CD4-positive, alpha-beta T cell treated with Interleukin-2 at 100 ng/mL for 4 hours (primary cell): Measurements from ENCODE around the gene CLIP3.
"Not testable (repeated sequence)": the region's sequence is repeated elsewhere in the genome, so short reads cannot be mapped to it uniquely, and the experiment has no call there.

Source experiments
- DNase-seq: peaks from one replicate; pipeline ENCODE4 v3.0.0-alpha.2; 2020; ENCODE audit warnings: low spot score

CLIP3 gene, protein sequence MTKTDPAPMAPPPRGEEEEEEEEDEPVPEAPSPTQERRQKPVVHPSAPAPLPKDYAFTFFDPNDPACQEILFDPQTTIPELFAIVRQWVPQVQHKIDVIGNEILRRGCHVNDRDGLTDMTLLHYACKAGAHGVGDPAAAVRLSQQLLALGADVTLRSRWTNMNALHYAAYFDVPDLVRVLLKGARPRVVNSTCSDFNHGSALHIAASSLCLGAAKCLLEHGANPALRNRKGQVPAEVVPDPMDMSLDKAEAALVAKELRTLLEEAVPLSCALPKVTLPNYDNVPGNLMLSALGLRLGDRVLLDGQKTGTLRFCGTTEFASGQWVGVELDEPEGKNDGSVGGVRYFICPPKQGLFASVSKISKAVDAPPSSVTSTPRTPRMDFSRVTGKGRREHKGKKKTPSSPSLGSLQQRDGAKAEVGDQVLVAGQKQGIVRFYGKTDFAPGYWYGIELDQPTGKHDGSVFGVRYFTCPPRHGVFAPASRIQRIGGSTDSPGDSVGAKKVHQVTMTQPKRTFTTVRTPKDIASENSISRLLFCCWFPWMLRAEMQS

GRCh38 chr19:36032251-36033104 is at the start of gene CLIP3:
TSS of gene CLIP3 (minus strand) at chr19:36032873. CDS start at chr19:36032357, 516 bp downstream.
- peak; percentile 8 for DNase-seq

GRCh38 chr19:36081894-36082293 is 49.2 kb upstream of the CLIP3 start:
- DNase-seq: no peak

DNA sequence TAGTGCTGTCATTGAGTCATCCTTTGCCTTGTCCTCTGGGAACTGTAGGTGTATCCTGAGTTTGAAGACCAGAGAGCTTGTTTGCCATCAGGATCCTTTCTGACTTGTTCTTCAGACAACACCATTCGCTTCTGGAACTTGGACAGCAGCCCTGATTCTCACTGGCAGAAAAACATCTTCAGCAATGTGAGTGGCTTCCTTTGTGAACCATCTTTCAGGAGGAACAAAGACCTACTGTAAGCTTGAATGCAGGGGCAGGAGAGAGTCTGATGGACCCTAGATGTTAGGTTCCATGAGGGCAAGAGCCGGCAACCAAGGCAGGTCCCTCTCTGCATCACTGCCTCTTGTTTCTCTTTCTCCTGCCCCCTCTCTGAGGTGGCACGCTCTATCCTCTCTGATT is 48.7 kb upstream of the CLIP3 start:
- no peak for DNase-seq

- DNase-seq: no peak
Observed at GRCh38 chr19:36079389-36079945, 46.8 kb upstream of the CLIP3 start.

GRCh38 chr19:36073121-36073876 is 40.6 kb upstream of the CLIP3 start:
- DNase-seq: no peak

GRCh38 chr19:36072081-36072480 is 39.4 kb upstream of the CLIP3 start:
- no peak for DNase-seq

- not testable (repeated sequence) for DNase-seq
Observed at GRCh38 chr19:36068810-36069499, 36.3 kb upstream of the CLIP3 start.

DNA sequence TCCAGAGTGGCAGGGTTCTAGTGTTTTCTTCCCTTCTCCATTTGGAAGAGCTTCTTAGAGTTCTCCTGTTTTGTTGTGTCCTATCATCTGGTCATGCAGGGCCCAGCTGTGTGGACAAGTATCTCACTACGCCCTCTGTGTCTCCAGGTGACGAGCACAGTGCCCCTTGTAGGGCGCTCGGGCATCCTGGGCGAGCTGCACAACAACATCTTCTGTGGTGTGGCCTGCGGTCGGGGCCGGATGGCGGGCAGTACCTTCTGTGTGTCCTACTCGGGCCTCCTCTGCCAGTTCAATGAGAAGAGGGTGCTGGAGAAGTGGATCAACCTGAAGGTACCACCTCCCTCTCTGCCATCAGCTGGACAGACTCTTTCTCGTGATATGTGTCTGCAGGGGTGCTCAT is 35.0 kb upstream of the CLIP3 start:
- DNase-seq: no peak

GRCh38 chr19:36064826-36065225 is 32.2 kb upstream of the CLIP3 start:
- no peak for DNase-seq

DNA sequence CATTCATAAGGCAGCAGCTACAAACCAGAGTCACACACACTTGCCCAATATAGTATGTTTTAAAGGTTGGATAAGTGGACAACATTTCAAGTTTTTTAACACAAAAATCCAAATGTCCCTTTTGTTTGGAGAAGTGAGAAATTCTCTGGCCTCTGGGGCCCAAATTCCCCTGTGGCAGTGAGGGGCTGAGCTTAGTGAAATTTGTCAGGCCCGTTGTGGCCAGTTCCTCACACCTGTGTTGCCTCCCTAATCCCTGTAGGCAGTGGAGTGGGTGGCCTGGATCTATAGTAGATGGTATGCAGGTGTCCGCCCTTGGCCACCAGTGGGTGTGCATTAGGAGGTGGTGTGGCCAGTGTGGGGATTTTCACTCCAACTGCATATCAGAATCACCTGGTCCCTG is 28.7 kb upstream of the CLIP3 start:
- no peak for DNase-seq

GRCh38 chr19:36060430-36060829 is 27.8 kb upstream of the CLIP3 start:
- DNase-seq: no peak

- DNase-seq: no peak
Observed at GRCh38 chr19:36059180-36059910, 26.7 kb upstream of the CLIP3 start.

DNA sequence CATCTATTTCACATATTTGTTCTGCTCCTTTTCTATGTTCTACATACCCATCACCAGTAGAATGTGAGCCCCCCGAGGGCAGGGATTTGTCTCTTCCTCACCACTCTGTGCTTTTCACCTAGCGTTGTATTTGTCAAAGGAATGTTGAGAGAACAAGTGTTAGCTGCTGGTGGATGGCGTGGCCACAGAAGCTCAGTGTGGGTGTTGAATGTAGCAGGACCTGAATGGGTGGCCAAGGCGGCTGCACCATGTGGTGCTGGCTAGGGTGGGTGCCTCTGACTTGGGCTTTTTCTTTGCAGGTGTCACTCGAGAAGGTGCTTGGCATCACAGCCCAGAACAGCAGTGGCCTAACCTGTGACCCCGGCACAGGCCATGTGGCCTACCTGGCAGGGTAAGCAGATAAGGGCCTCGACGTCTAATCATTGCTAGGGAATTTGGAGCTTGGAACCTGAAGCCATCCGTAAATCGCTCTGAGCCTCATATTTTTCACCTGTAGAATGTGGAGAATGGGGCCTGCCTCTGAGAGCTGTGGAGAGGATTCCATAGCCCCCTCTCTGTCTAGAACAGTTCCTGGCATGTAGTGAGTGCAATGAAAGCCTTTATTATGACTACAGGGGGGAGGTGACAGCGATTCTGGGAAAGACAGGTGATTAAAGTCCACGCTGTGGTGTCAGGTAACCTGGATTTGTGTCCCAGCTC is 26.0 kb upstream of the CLIP3 start:
- DNase-seq: no peak

DNA sequence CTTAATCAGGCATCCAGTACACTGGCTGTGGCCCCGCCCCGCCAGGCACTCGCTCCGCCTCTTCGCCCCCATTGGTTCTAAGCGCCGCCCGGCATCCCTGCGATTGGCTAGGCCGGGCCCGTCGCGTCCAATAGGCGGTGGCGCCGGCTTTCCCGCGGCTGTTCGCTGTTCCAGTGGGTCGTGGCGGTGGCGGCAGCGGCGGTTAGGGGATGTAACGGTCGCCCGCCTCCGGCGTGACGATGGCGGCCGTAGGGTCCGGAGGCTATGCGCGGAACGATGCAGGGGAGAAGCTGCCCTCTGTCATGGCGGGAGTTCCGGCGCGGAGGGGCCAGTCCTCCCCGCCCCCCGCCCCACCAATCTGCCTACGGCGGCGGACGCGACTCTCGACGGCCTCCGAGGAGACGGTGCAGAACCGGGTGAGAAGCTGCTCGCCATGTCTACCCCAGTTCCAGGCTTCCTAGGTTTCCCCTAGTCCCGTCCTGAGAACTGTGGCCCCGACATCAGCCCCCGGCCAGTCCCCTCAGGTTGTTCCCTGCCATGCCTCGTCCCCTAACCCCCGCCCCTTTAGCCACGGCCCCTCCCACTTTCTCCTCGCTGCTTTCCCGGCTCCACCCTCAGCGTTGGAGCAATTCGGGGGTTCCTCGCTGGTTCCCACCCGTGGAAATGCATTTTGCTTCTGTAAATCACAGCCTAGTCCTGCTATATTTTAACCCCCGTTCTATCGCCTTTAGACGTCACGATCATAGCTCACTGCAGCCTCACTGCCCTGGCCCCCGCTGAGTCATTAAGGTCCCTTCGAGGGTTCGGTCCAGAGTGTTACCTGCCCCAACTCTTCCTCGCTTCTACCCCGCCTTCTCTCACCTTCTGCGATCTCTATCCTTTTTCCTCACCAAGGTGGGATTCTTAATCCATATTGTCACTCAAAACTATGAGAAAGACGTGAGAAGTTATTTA is 22.3 kb upstream of the CLIP3 start, which contains the start of gene WDR62:
WDR62 (plus strand) TSS at position 165 of the 954 bp plus-strand sequence; CDS start at position 240, 75 bp downstream.
- DNase-seq: peak; percentile 93

- peak; percentile 100 for DNase-seq
Observed at GRCh38 chr19:36054119-36054732, 21.6 kb upstream of the CLIP3 start, which contains the start of gene THAP8. TSS of gene THAP8 (minus strand) at chr19:36054285. CDS start at chr19:36054217, 68 bp downstream.

- DNase-seq: no peak
Observed at GRCh38 chr19:36051637-36052036, 19.0 kb upstream of the CLIP3 start.

DNA sequence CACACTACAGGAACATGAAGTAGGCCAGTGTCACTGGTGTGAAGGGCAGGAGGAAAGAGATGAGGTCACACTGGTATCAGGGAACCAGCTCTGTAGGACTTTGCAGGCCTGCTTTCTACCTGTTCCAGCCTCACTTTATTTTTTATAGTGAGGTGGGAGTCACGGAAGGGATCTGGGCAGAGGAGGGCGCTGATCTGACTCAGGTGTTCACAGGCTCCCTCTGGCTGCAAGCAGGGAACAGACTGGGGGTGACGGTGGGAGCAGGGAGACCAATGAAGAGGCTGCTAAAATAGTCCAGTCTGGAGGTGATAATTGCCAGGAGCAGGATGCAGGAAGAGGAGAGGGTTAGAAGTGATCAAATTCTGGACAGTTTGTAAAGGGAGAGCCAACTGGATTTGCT is 18.6 kb upstream of the CLIP3 start:
- DNase-seq: no peak
